Caco-2 (cell line): ENCODE data around the gene GTF3C4. TPM values are rescaled to one million over a fixed set of nuclear protein-coding genes. Genes with fewer than 3 reads are reported as not detected.

ENCODE experiments used
- BruUV-seq: library from RNA; stranded (reverse); fragments of 400-500 nt; replicated peaks from 2 replicates; lab custom pipeline; 2021; lab: Mats Ljungman, UMichigan
- CTCF ChIA-PET: fragments of 300-600 bp; sonication (Branson Sonifier 250); formaldehyde crosslinking; loops from one replicate; lab custom pipeline; 2022; ENCODE audit warnings: antibody characterized with exemption; lab: Charles Lee
- POLR2A ChIA-PET: fragments of 300-600 bp; sonication (Branson Sonifier 250); formaldehyde crosslinking; loops from one replicate; lab custom pipeline; 2022; ENCODE audit warnings: antibody characterized with exemption; lab: Charles Lee
- DNase-seq, 2 experiments: peaks; one replicate each; pipeline versions ENCODE4 v3.0.0 to v3.0.0-alpha.2; 2020 to 2022
- H3K27me3 ChIP-seq: replicated peaks from 2 replicates; pipeline ENCODE4 v1.6.0; 2011; ENCODE audit warnings: low read length; ENCODE audit not compliant: control insufficient read depth, insufficient read depth
- H3K36me3 ChIP-seq: 2 replicates; pipeline ENCODE4 v1.5.1; 2011; ENCODE audit warnings: low read length; ENCODE audit not compliant: control insufficient read depth, insufficient read depth
- H3K4me1 ChIP-seq: fragments of 250-450 bp; sonication (Bioruptor Pico); 2 replicates; pipeline ENCODE4 v1.5.1; 2020; ENCODE audit warnings: mild to moderate bottlenecking
- H3K4me3 ChIP-seq: 2 replicates; pipeline ENCODE4 v1.5.1; 2011; ENCODE audit warnings: low read depth, mild to moderate bottlenecking, control low read depth, low read length
- H3K9me3 ChIP-seq: fragments of 250-450 bp; sonication (Bioruptor Pico); 2 replicates; pipeline ENCODE4 v1.5.1; 2020; ENCODE audit warnings: mild to moderate bottlenecking, moderate library complexity
- H3K27ac Mint-ChIP-seq: one replicate; pipeline ENCODE4 v1.8.0; 2022; ENCODE audit warnings: mixed read lengths; ENCODE audit not compliant: unreplicated experiment
- H3K27me3 Mint-ChIP-seq: one replicate; pipeline ENCODE4 v1.8.0; 2022; ENCODE audit warnings: mixed read lengths; ENCODE audit not compliant: insufficient read depth, unreplicated experiment
- H3K36me3 Mint-ChIP-seq: one replicate; pipeline ENCODE4 v1.8.0; 2022; ENCODE audit warnings: mild to moderate bottlenecking, mixed read lengths; ENCODE audit not compliant: insufficient read depth, unreplicated experiment
- H3K4me1 Mint-ChIP-seq: one replicate; pipeline ENCODE4 v1.8.0; 2022; ENCODE audit warnings: low read depth, mixed read lengths; ENCODE audit not compliant: unreplicated experiment
- H3K4me3 Mint-ChIP-seq: one replicate; pipeline ENCODE4 v1.8.0; 2022; ENCODE audit warnings: mild to moderate bottlenecking, moderate library complexity, mixed read lengths; ENCODE audit not compliant: unreplicated experiment
- H3K9me3 Mint-ChIP-seq: one replicate; pipeline ENCODE4 v1.8.0; 2022; ENCODE audit warnings: mixed read lengths; ENCODE audit not compliant: unreplicated experiment
- intact Hi-C: fragments of 100-400 bp; cut with micrococcal nuclease; formaldehyde crosslinking; loops from one replicate; pipeline ENCODE4 v1.10.0; 2022; ENCODE audit not compliant: unreplicated experiment
- total RNA-seq: library from RNA; stranded (reverse); gene quantifications from 2 replicates; pipeline ENCODE4 v1.2.3, GENCODE V29; 2022
- TF ChIP-seq, protein P1 (sequence below), 2 experiments: fragments of 200-600 bp in 1 of 2; IDR thresholded peaks; 1 replicate in 1 of 2; 2 replicates in 1 of 2; pipeline versions ENCODE4 v1.5.1 to v1.8.0; 2011 to 2022; ENCODE audit warnings: antibody characterized with exemption in 1 of 2, control low read depth in 1 of 2, inconsistent platforms in 1 of 2, low read depth in 1 of 2, low read length in 1 of 2, mild to moderate bottlenecking in 1 of 2, moderate library complexity in 1 of 2; ENCODE audit not compliant: insufficient read depth in 1 of 2, severe bottlenecking in 1 of 2, unreplicated experiment in 1 of 2

GTF3C4 gene
- total RNA-seq, 1 experiment from 2014 or later, result 23.6 TPM

DNA sequence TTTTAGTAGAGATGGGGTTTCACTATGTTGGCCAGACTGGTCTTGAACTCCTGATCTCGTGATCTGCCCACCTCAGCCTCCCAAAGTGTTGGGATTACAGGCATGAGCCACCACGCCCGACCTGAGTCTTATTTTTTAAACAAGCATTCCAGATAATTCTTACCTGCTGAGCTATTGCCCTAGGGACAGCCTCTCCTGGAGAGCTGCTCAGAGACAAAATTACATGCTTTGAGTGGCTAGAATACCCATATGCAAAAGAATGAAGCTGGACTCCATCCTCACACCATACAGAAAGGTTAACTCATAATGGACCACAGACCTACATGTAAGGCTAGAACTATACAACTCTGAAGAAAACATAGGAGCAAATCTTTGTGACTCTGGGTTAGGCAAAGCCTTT lies 41.6 kb downstream of the GTF3C4 start:
- H3K27ac Mint-ChIP-seq, result no peak overlapping the region
- POLR2A ChIA-PET, result no interaction called here
- Histone ChIP-seq H3K4me1 (no peaks in the 10 kb centered on the region), H3K36me3 (no peaks in the 10 kb centered on the region), H3K27me3 (no peaks in the 10 kb centered on the region), H3K4me3 (no peak overlapping the region), H3K9me3 (no peaks in the 10 kb centered on the region)
- no peak for DNase-seq
- no peaks in the 10 kb centered on the region for H3K4me1 Mint-ChIP-seq
- intact Hi-C loops, result no loop called here
- H3K4me3 Mint-ChIP-seq, result no peak overlapping the region
- BruUV-seq, result no TSS peak
- no peaks in the 10 kb centered on the region for H3K27me3 Mint-ChIP-seq
- H3K9me3 Mint-ChIP-seq, result no peaks in the 10 kb centered on the region
- H3K36me3 Mint-ChIP-seq, result no peaks in the 10 kb centered on the region
- TF ChIP-seq, protein P1, sequence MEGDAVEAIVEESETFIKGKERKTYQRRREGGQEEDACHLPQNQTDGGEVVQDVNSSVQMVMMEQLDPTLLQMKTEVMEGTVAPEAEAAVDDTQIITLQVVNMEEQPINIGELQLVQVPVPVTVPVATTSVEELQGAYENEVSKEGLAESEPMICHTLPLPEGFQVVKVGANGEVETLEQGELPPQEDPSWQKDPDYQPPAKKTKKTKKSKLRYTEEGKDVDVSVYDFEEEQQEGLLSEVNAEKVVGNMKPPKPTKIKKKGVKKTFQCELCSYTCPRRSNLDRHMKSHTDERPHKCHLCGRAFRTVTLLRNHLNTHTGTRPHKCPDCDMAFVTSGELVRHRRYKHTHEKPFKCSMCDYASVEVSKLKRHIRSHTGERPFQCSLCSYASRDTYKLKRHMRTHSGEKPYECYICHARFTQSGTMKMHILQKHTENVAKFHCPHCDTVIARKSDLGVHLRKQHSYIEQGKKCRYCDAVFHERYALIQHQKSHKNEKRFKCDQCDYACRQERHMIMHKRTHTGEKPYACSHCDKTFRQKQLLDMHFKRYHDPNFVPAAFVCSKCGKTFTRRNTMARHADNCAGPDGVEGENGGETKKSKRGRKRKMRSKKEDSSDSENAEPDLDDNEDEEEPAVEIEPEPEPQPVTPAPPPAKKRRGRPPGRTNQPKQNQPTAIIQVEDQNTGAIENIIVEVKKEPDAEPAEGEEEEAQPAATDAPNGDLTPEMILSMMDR (IDR thresholded peaks at IDR 0.05; ENCODE audit: insufficient read depth in 1 of 2, low read depth in 1 of 2, low read length in 1 of 2, severe bottlenecking in 1 of 2, unreplicated experiment in 1 of 2), result no peak
- CTCF ChIA-PET, result no interaction called here

DNA sequence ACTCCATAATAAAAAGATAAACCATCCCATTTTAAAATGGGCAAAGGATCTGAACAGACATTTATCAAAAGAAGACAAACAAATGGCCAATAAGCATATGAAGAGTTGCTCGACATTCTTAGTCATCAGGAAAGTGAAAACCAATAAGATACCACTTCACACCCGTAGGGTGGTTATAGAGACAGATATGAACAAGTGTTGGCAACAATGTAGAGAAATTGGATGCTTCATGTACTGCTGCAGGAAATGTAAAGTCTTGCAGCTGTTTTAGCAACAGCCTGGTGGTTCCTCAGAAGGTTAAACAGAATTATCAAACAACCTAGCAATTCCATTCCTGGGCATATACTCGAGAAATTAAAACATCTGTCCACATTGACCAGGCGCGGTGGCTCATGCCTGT lies 42.5 kb downstream of the GTF3C4 start:
- H3K36me3 Mint-ChIP-seq, result no peaks in the 10 kb centered on the region
- no peak overlapping the region for H3K4me3 Mint-ChIP-seq
- TF ChIP-seq, protein P1 (IDR thresholded peaks at IDR 0.05; ENCODE audit: insufficient read depth in 1 of 2, low read depth in 1 of 2, low read length in 1 of 2, severe bottlenecking in 1 of 2, unreplicated experiment in 1 of 2), result no peak
- Histone ChIP-seq H3K36me3 (no peaks in the 10 kb centered on the region), H3K4me3 (no peak overlapping the region), H3K9me3 (no peaks in the 10 kb centered on the region), H3K27me3 (no peaks in the 10 kb centered on the region), H3K4me1 (no peaks in the 10 kb centered on the region)
- POLR2A ChIA-PET, result no interaction called here
- intact Hi-C loops, result no loop called here
- no peak overlapping the region for H3K27ac Mint-ChIP-seq
- H3K4me1 Mint-ChIP-seq, result no peaks in the 10 kb centered on the region
- no peak for DNase-seq
- CTCF ChIA-PET, result no interaction called here
- H3K27me3 Mint-ChIP-seq, result no peaks in the 10 kb centered on the region
- no peaks in the 10 kb centered on the region for H3K9me3 Mint-ChIP-seq
- no TSS peak for BruUV-seq

DNA sequence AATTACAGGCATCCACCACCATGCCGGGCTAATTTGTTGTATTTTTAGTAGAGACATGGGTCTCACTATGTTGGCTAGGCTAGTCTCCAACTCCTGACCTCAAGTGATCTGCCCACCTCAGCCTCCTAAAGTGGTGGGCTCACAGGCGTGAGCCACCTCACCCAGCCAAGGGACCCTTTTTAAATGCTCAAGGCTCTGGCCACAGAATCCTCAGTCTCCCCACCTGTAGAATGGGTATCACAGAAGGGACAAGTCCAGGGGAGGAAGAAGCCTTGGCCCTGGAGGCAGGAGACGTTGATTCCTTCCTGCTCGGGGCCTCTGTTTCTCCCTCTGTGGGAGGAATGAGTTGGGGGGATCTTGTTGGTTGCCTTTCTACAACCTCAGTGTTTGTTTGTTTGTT lies 45.7 kb downstream of the GTF3C4 start:
- Mint-ChIP-seq H3K27me3 (no peaks in the 10 kb centered on the region), H3K4me1 (no peaks in the 10 kb centered on the region), H3K9me3 (no peaks in the 10 kb centered on the region), H3K27ac (no peak overlapping the region), H3K4me3 (no peak overlapping the region), H3K36me3 (no peaks in the 10 kb centered on the region)
- Histone ChIP-seq H3K36me3 (no peaks in the 10 kb centered on the region), H3K4me1 (no peaks in the 10 kb centered on the region), H3K9me3 (no peaks in the 10 kb centered on the region), H3K4me3 (no peak overlapping the region), H3K27me3 (no peaks in the 10 kb centered on the region)
- TF ChIP-seq, protein P1 (IDR thresholded peaks at IDR 0.05; ENCODE audit: insufficient read depth in 1 of 2, low read depth in 1 of 2, low read length in 1 of 2, severe bottlenecking in 1 of 2, unreplicated experiment in 1 of 2), result no peak
- ChIA-PET POLR2A (no interaction called here), CTCF (no interaction called here)
- intact Hi-C loops, result no loop called here
- DNase-seq, result no peak
- BruUV-seq, result no TSS peak
